ENCODE data around the gene RSRC1.
"Not testable (repeated sequence)": the region's sequence is repeated elsewhere in the genome, so short reads cannot be mapped to it uniquely, and the experiment has no call there.

The RSRC1 gene

GRCh38 chr3:158465074-158465473, 355.2 kb downstream of the RSRC1 start:
- no peak for DNase-seq (ENCODE audit: low spot score)

GRCh38 chr3:158470944-158471638, 361.2 kb downstream of the RSRC1 start:
- DNase-seq (ENCODE audit: low spot score): no peak

GRCh38 chr3:158471639-158472294, 361.9 kb downstream of the RSRC1 start:
- no peak for DNase-seq (ENCODE audit: low spot score)

GRCh38 chr3:158479051-158479450, 369.2 kb downstream of the RSRC1 start:
- no peak for DNase-seq (ENCODE audit: low spot score)

GRCh38 chr3:158483701-158484235, 373.9 kb downstream of the RSRC1 start:
- no peak for DNase-seq (ENCODE audit: low spot score)

- DNase-seq (ENCODE audit: low spot score): peak; percentile 23
Observed at GRCh38 chr3:158486200-158486599, 376.3 kb downstream of the RSRC1 start.

GRCh38 chr3:158488670-158489069, 378.8 kb downstream of the RSRC1 start:
- peak; percentile 11 for DNase-seq (ENCODE audit: low spot score)

GRCh38 chr3:158489181-158489580, 379.3 kb downstream of the RSRC1 start:
- no peak for DNase-seq (ENCODE audit: low spot score)

GRCh38 chr3:158491968-158492367, 382.1 kb downstream of the RSRC1 start:
- no peak for DNase-seq (ENCODE audit: low spot score)

GRCh38 chr3:158492685-158493084, 382.8 kb downstream of the RSRC1 start:
- DNase-seq (ENCODE audit: low spot score): no peak

- DNase-seq (ENCODE audit: low spot score): no peak
Observed at GRCh38 chr3:158493931-158494330, 384.0 kb downstream of the RSRC1 start.

GRCh38 chr3:158494673-158495072, 384.8 kb downstream of the RSRC1 start:
- DNase-seq (ENCODE audit: low spot score): no peak

GRCh38 chr3:158495398-158495902, 385.6 kb downstream of the RSRC1 start:
- not testable (repeated sequence) for DNase-seq (ENCODE audit: low spot score)

GRCh38 chr3:158505117-158505516, 395.2 kb downstream of the RSRC1 start:
- no peak for DNase-seq (ENCODE audit: low spot score)

- DNase-seq (ENCODE audit: low spot score): no peak
Observed at GRCh38 chr3:158506456-158506855, 396.6 kb downstream of the RSRC1 start.

GRCh38 chr3:158508481-158508880, 398.6 kb downstream of the RSRC1 start:
- DNase-seq (ENCODE audit: low spot score): no peak

- DNase-seq (ENCODE audit: low spot score): no peak
Observed at GRCh38 chr3:158509891-158510290, 400.0 kb downstream of the RSRC1 start.

GRCh38 chr3:158516729-158517128, 406.8 kb downstream of the RSRC1 start:
- DNase-seq (ENCODE audit: low spot score): not testable (repeated sequence)

GRCh38 chr3:158519776-158520175, 409.9 kb downstream of the RSRC1 start:
- DNase-seq (ENCODE audit: low spot score): no peak

- DNase-seq (ENCODE audit: low spot score): no peak
Observed at GRCh38 chr3:158520433-158520832, 410.5 kb downstream of the RSRC1 start.

GRCh38 chr3:158522221-158523136, 412.6 kb downstream of the RSRC1 start:
- no peak for DNase-seq (ENCODE audit: low spot score)

GRCh38 chr3:158528076-158528674, 418.3 kb downstream of the RSRC1 start:
- no peak for DNase-seq (ENCODE audit: low spot score)
